Central memory CD4-positive, alpha-beta T cell (primary cell): ENCODE results near the gene PLA2G4B.

ENCODE experiments used
- DNase-seq: peaks from one replicate; pipeline ENCODE4 v3.0.0; 2022

Gene PLA2G4B

GRCh38 chr15:41851755-41852370 lies 13.2 kb downstream of the PLA2G4B start:
- no peak for DNase-seq

GRCh38 chr15:41852736-41853590 lies 14.3 kb downstream of the PLA2G4B start:
- no peak for DNase-seq

GRCh38 chr15:41853831-41854230 lies 15.2 kb downstream of the PLA2G4B start:
- no peak for DNase-seq

GRCh38 chr15:41854443-41854842 lies 15.8 kb downstream of the PLA2G4B start:
- no peak for DNase-seq

- DNase-seq, result no peak
Measured at GRCh38 chr15:41855261-41855961, 16.8 kb downstream of the PLA2G4B start.

- no peak for DNase-seq
Measured at GRCh38 chr15:41856262-41856661, 17.6 kb downstream of the PLA2G4B start.

GRCh38 chr15:41856716-41857115 lies 18.1 kb downstream of the PLA2G4B start:
- DNase-seq, result no peak

- no peak for DNase-seq
Measured at GRCh38 chr15:41857316-41857715, 18.7 kb downstream of the PLA2G4B start.

GRCh38 chr15:41858756-41859155 lies 20.1 kb downstream of the PLA2G4B start:
- DNase-seq, result no peak

- DNase-seq, result no peak
Measured at GRCh38 chr15:41860049-41860828, 21.6 kb downstream of the PLA2G4B start.

- DNase-seq, result no peak
Measured at GRCh38 chr15:41861736-41862356, 23.2 kb downstream of the PLA2G4B start.

GRCh38 chr15:41862515-41863116 lies 24.0 kb downstream of the PLA2G4B start:
- DNase-seq, result no peak

- DNase-seq, result no peak
Measured at GRCh38 chr15:41865490-41866055, 26.9 kb downstream of the PLA2G4B start.

- no peak for DNase-seq
Measured at GRCh38 chr15:41866263-41866703, 27.6 kb downstream of the PLA2G4B start.

GRCh38 chr15:41866872-41867579 lies 28.4 kb downstream of the PLA2G4B start:
- DNase-seq, result no peak

- DNase-seq, result no peak
Measured at GRCh38 chr15:41868321-41868720, 29.7 kb downstream of the PLA2G4B start.

- no peak for DNase-seq
Measured at GRCh38 chr15:41869770-41870688, 31.4 kb downstream of the PLA2G4B start.

GRCh38 chr15:41870689-41871081 lies 32.0 kb downstream of the PLA2G4B start:
- peak; percentile 71 for DNase-seq

GRCh38 chr15:41871175-41871905 lies 32.7 kb downstream of the PLA2G4B start:
- DNase-seq, result no peak
